DMS53 treated with DMSO at 0.1 percent for 48 hours (cell line): ENCODE results near the gene MRPS9.

Source experiments
- DNase-seq: peaks from one replicate; lab custom pipeline; 2025; ENCODE audit not compliant: unreplicated experiment; lab: John Stamatoyannopoulos, UW

The MRPS9 gene

GRCh38 chr2:105037572-105038382 is at the start of gene MRPS9:
TSS of gene MRPS9 (plus strand) at chr2:105038069. CDS start at chr2:105038093, 24 bp downstream.
- DNase-seq, result peak; percentile 95

- DNase-seq, result peak; percentile 80
These were observed 32.5 kb upstream of the MRPS9 start for GRCh38 chr2:105005181-105005951.

- DNase-seq, result no peak
These were observed 30.5 kb upstream of the MRPS9 start for GRCh38 chr2:105007367-105007766.

- no peak for DNase-seq
These were observed 5.4 kb upstream of the MRPS9 start for GRCh38 chr2:105032476-105032875.

- peak; percentile 30 for DNase-seq
These were observed 3.7 kb upstream of the MRPS9 start for GRCh38 chr2:105034170-105034569.

- peak; percentile 40 for DNase-seq
These were observed 653 bp downstream of the MRPS9 start for GRCh38 chr2:105038383-105039061.

GRCh38 chr2:105039559-105039958 is 1.7 kb downstream of the MRPS9 start:
- DNase-seq, result no peak

- DNase-seq, result no peak
These were observed 4.3 kb downstream of the MRPS9 start for GRCh38 chr2:105042189-105042588.

- DNase-seq, result no peak
These were observed 14.9 kb downstream of the MRPS9 start for GRCh38 chr2:105052773-105053172.

GRCh38 chr2:105055613-105056012 is 17.7 kb downstream of the MRPS9 start:
- DNase-seq, result no peak

GRCh38 chr2:105056245-105056644 is 18.4 kb downstream of the MRPS9 start:
- DNase-seq, result no peak

- no peak for DNase-seq
These were observed 19.1 kb downstream of the MRPS9 start for GRCh38 chr2:105057005-105057404.

- DNase-seq, result no peak
These were observed 23.7 kb downstream of the MRPS9 start for GRCh38 chr2:105061560-105061959.

- no peak for DNase-seq
These were observed 24.3 kb downstream of the MRPS9 start for GRCh38 chr2:105062158-105062557.

GRCh38 chr2:105068387-105068786 is 30.5 kb downstream of the MRPS9 start:
- no peak for DNase-seq

GRCh38 chr2:105068875-105069274 is 31.0 kb downstream of the MRPS9 start:
- DNase-seq, result no peak

GRCh38 chr2:105070010-105070865 is 32.4 kb downstream of the MRPS9 start:
- DNase-seq, result peak; percentile 47

- no peak for DNase-seq
These were observed 33.5 kb downstream of the MRPS9 start for GRCh38 chr2:105071379-105071778.

GRCh38 chr2:105072039-105072438 is 34.2 kb downstream of the MRPS9 start:
- DNase-seq, result no peak

GRCh38 chr2:105073591-105073990 is 35.7 kb downstream of the MRPS9 start:
- no peak for DNase-seq

GRCh38 chr2:105076121-105076520 is 38.3 kb downstream of the MRPS9 start:
- DNase-seq, result no peak
